ENCODE data around the gene MAB21L2. TPM values are rescaled to one million over a fixed set of nuclear protein-coding genes. Genes with fewer than 3 reads are reported as not detected.

MAB21L2 gene
- total and polyA plus RNA-seq, 4 donors: 0.01 to 0.09 (median 0.04) TPM; not detected in 1

DNA sequence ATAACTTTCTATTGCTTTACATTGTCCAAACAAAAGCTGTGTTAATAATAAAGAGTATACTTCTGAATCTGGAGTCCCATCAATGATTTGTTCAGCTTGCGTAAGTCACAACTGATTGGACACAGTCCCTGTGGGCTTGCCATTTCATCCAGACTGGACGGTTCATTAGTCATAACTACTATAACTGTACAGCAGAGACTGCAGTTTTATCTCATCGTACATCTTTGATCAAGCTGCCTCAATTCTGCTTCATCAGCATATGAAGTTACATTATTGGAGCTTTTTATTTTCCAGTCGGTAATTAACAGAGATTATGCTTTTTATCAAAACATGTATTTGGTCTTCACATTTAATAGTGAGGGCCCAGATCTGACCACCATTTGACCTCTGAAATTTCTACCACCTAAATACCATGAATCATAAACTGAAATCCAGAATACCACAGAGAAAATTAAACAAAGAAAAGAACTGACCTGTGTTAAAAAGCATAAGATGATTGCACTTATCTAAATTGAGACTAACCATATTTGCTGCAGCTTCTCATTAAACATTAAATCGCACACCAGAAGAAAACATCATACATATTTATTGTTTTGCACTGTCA lies 12.5 kb upstream of the MAB21L2 start:
- ATAC-seq (ENCODE audit: insufficient read depth, low FRiP score) (no peak), DNase-seq (no peak)
- no peaks in the 10 kb centered on the region for H3K9me3 ChIP-seq (ENCODE audit: control insufficient read depth in 4 of 4, insufficient read depth in 3 of 4, low read length in 3 of 4)
- H3K27ac ChIP-seq (ENCODE audit: low read depth in 1 of 2, low read length in 1 of 2): no peak overlapping the region
- H3K9ac ChIP-seq (ENCODE audit: insufficient read depth in 1 of 2, low read length in 2 of 2): no peak overlapping the region
- H3K4me1 ChIP-seq (ENCODE audit: control insufficient read depth in 5 of 5, insufficient read depth in 5 of 5, low read length in 5 of 5): no peaks in the 10 kb centered on the region
- no peak overlapping the region for H3K4me3 ChIP-seq
- TF ChIP-seq, protein P1, sequence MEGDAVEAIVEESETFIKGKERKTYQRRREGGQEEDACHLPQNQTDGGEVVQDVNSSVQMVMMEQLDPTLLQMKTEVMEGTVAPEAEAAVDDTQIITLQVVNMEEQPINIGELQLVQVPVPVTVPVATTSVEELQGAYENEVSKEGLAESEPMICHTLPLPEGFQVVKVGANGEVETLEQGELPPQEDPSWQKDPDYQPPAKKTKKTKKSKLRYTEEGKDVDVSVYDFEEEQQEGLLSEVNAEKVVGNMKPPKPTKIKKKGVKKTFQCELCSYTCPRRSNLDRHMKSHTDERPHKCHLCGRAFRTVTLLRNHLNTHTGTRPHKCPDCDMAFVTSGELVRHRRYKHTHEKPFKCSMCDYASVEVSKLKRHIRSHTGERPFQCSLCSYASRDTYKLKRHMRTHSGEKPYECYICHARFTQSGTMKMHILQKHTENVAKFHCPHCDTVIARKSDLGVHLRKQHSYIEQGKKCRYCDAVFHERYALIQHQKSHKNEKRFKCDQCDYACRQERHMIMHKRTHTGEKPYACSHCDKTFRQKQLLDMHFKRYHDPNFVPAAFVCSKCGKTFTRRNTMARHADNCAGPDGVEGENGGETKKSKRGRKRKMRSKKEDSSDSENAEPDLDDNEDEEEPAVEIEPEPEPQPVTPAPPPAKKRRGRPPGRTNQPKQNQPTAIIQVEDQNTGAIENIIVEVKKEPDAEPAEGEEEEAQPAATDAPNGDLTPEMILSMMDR (IDR thresholded peaks at IDR 0.05; ENCODE audit: control extremely low read depth, extremely low read depth): no peak
- no peaks in the 10 kb centered on the region for H3K27me3 ChIP-seq (ENCODE audit: control insufficient read depth in 3 of 3, insufficient read depth in 3 of 3, low read length in 2 of 3)
- H3K36me3 ChIP-seq (ENCODE audit: control insufficient read depth in 4 of 4, insufficient read depth in 4 of 4, low read length in 4 of 4): no peaks in the 10 kb centered on the region
- WGBS, 2 donors: 87 to 94% methylated on average over 5 of the region's 5 CpGs

DNA sequence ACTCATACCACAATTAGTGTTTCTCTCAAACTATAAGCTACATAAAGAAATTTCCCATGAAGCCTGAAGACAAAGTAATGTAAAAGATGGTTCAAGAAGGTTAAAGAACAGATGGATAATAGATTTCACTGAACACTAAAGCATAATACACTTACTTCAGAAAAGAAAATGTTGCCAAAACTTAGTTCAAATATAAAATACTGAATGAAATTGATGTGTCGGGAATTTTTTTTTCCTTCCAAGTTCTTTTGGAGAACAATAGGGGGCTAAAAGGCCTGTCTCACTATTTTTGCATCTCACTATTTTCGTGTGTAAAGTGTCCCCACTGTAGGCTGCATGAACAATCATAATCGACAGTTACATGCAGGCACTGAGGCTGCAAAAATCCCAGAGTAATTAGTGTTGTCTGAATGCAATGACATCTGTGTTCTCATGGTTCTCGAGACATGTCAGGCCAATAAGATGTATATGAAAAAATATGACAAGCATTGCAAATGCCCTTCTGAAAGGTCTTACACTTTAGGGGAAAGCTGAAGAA lies 11.9 kb upstream of the MAB21L2 start:
- 91 to 94% methylated on average over 4 of the region's 4 CpGs for WGBS, 2 donors

DNA sequence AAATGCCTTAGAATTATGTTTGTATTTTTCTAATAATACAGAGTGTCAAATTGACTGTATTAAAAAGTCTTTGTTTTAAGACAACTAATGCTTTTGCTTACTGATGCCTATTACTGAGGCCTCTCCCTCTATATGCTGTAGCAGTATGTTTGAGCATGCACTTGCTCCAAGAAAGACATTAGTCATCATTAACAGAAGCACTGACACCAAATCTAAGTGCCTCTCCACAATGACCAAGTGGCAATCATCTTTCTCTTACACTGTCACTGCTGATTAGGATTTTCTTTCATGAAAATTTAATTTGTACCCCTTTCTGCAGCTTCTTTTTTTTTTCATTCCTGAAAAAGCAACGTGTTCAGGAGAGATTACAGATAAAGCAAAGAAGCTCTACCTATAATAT lies 11.1 kb upstream of the MAB21L2 start:
- ATAC-seq (ENCODE audit: insufficient read depth, low FRiP score): no peak
- no peaks in the 10 kb centered on the region for H3K36me3 ChIP-seq (ENCODE audit: control insufficient read depth in 4 of 4, insufficient read depth in 4 of 4, low read length in 4 of 4)
- WGBS, 2 donors: 83 to 89% methylated on average over 1 of the region's 1 CpG
- no peak for DNase-seq
- no peaks in the 10 kb centered on the region for H3K9me3 ChIP-seq (ENCODE audit: control insufficient read depth in 4 of 4, insufficient read depth in 3 of 4, low read length in 3 of 4)
- H3K27ac ChIP-seq (ENCODE audit: low read depth in 1 of 2, low read length in 1 of 2): no peak overlapping the region
- H3K4me3 ChIP-seq: no peak overlapping the region
- H3K27me3 ChIP-seq (ENCODE audit: control insufficient read depth in 3 of 3, insufficient read depth in 3 of 3, low read length in 2 of 3): no peaks in the 10 kb centered on the region
- TF ChIP-seq, protein P1 (IDR thresholded peaks at IDR 0.05; ENCODE audit: control extremely low read depth, extremely low read depth): no peak
- no peak overlapping the region for H3K9ac ChIP-seq (ENCODE audit: insufficient read depth in 1 of 2, low read length in 2 of 2)
- no peaks in the 10 kb centered on the region for H3K4me1 ChIP-seq (ENCODE audit: control insufficient read depth in 5 of 5, insufficient read depth in 5 of 5, low read length in 5 of 5)

More for the DNA sequence above, 11.9 kb upstream of the MAB21L2 start:
- no peaks in the 10 kb centered on the region for H3K4me1 ChIP-seq (ENCODE audit: control insufficient read depth in 5 of 5, insufficient read depth in 5 of 5, low read length in 5 of 5)
- no peaks in the 10 kb centered on the region for H3K36me3 ChIP-seq (ENCODE audit: control insufficient read depth in 4 of 4, insufficient read depth in 4 of 4, low read length in 4 of 4)
- TF ChIP-seq, protein P1 (IDR thresholded peaks at IDR 0.05; ENCODE audit: control extremely low read depth, extremely low read depth): no peak
- H3K9me3 ChIP-seq (ENCODE audit: control insufficient read depth in 4 of 4, insufficient read depth in 3 of 4, low read length in 3 of 4): no peaks in the 10 kb centered on the region
- no peak overlapping the region for H3K4me3 ChIP-seq
- no peak overlapping the region for H3K9ac ChIP-seq (ENCODE audit: insufficient read depth in 1 of 2, low read length in 2 of 2)
- no peak for DNase-seq
- H3K27ac ChIP-seq (ENCODE audit: low read depth in 1 of 2, low read length in 1 of 2): no peak overlapping the region
- no peaks in the 10 kb centered on the region for H3K27me3 ChIP-seq (ENCODE audit: control insufficient read depth in 3 of 3, insufficient read depth in 3 of 3, low read length in 2 of 3)
- ATAC-seq (ENCODE audit: insufficient read depth, low FRiP score): no peak

Data from lung (tissue), 12 donors.